SK-N-SH (cell line): ENCODE measurements around the gene PRG2. TPM values are rescaled to one million over a fixed set of nuclear protein-coding genes. Genes with fewer than 3 reads are reported as not detected.
"Not testable (repeated sequence)": the region's sequence is repeated elsewhere in the genome, so short reads cannot be mapped to it uniquely, and the experiment has no call there.

ENCODE experiments used
- CTCF ChIA-PET: fragments of 300-600, 350-600 bp; formaldehyde crosslinking; extraction: SDS; loops from one replicate; lab custom pipeline; 2021; lab: Yijun Ruan, JAX
- POLR2A ChIA-PET: fragments of 350-600 bp; sonication (Branson Sonifier 250); formaldehyde crosslinking; extraction: SDS; loops from one replicate; lab custom pipeline; 2020; ENCODE audit warnings: antibody characterized with exemption, inconsistent platforms; lab: Yijun Ruan, JAX
- DNase-seq: peaks from one replicate; pipeline ENCODE4 v3.0.0; 2012
- H2AFZ ChIP-seq: fragments of 200-600 bp; sonication (generic); 2 replicates; pipeline ENCODE4 v1.8.1; 2016; ENCODE audit warnings: antibody characterized with exemption, mild to moderate bottlenecking, low read depth
- H3F3A ChIP-seq: fragments of 200-600 bp; sonication (generic); replicated peaks from 2 replicates; pipeline ENCODE3; 2016; ENCODE audit warnings: antibody characterized with exemption, mild to moderate bottlenecking; ENCODE audit not compliant: insufficient read depth
- H3K27ac ChIP-seq, 2 experiments: fragments of 200-500 bp in 1 of 2; fragments of 200-600 bp in 1 of 2; sonication (Bioruptor generic) in 1 of 2; sonication (generic), shearing (Covaris generic) in 1 of 2; 2 replicates each; pipeline versions ENCODE4 v1.5.1 to v1.6.1; 2014 to 2016; ENCODE audit warnings: low read depth in 2 of 2, inconsistent platforms in 1 of 2, low read length in 1 of 2, mild to moderate bottlenecking in 1 of 2, mixed read lengths in 1 of 2
- H3K27me3 ChIP-seq: fragments of 200-600 bp; sonication (generic), shearing (Covaris generic); 2 replicates; pipeline ENCODE4 v1.6.1; 2016; ENCODE audit warnings: mixed run types; ENCODE audit not compliant: insufficient read depth
- H3K36me3 ChIP-seq, 2 experiments: fragments of 200-500 bp in 1 of 2; fragments of 200-600 bp in 1 of 2; sonication (Bioruptor generic) in 1 of 2; sonication (generic) in 1 of 2; replicated peaks in 1 of 2; 2 replicates each; pipeline versions ENCODE3 to v1.5.1; 2014 to 2016; ENCODE audit warnings: low read length in 1 of 2, mild to moderate bottlenecking in 1 of 2; ENCODE audit not compliant: insufficient read depth in 2 of 2, control insufficient read depth in 1 of 2
- H3K4me1 ChIP-seq, 2 experiments: fragments of 200-500 bp in 1 of 2; fragments of 200-600 bp in 1 of 2; sonication (Bioruptor generic) in 1 of 2; sonication (generic), shearing (Covaris generic) in 1 of 2; 2 replicates each; pipeline versions ENCODE4 v1.5.1 to v1.6.1; 2014 to 2016; ENCODE audit warnings: low read depth in 1 of 2, low read length in 1 of 2, mixed run types in 1 of 2; ENCODE audit not compliant: insufficient read depth in 2 of 2, control insufficient read depth in 1 of 2
- H3K4me2 ChIP-seq: fragments of 200-600 bp; sonication (generic), shearing (Covaris generic); 2 replicates; pipeline ENCODE4 v1.6.1; 2017; ENCODE audit warnings: mixed run types
- H3K4me3 ChIP-seq, 2 experiments: fragments of 200-500 bp in 1 of 2; fragments of 200-600 bp in 1 of 2; sonication (Bioruptor generic) in 1 of 2; sonication (generic), shearing (Covaris generic) in 1 of 2; 2 replicates each; pipeline versions ENCODE4 v1.5.1 to v1.8.1; 2014 to 2016; ENCODE audit warnings: low read depth in 2 of 2, inconsistent platforms in 1 of 2, low read length in 1 of 2, mild to moderate bottlenecking in 1 of 2, mixed read lengths in 1 of 2, moderate library complexity in 1 of 2
- H3K79me2 ChIP-seq: fragments of 200-600 bp; sonication (generic); 2 replicates; pipeline ENCODE4 v1.8.1; 2017; ENCODE audit warnings: mild to moderate bottlenecking; ENCODE audit not compliant: insufficient read depth
- H3K9ac ChIP-seq: fragments of 200-600 bp; sonication (generic); 2 replicates; pipeline ENCODE4 v1.6.1; 2017; ENCODE audit warnings: mixed run types
- H3K9me2 ChIP-seq: fragments of 200-600 bp; sonication (generic); 2 replicates; pipeline ENCODE4 v1.6.1; 2017; ENCODE audit warnings: mixed run types
- H3K9me3 ChIP-seq: fragments of 200-600 bp; sonication (generic); 2 replicates; pipeline ENCODE4 v1.6.1; 2017; ENCODE audit warnings: mixed run types, mild to moderate bottlenecking, moderate library complexity
- H4K20me1 ChIP-seq: fragments of 200-600 bp; sonication (generic); 2 replicates; pipeline ENCODE4 v1.6.1; 2017; ENCODE audit warnings: mild to moderate bottlenecking, mixed run types; ENCODE audit not compliant: insufficient read depth
- CTCF ChIP-seq: fragments of 200-600 bp; sonication (generic); IDR thresholded peaks from 2 replicates; pipeline ENCODE4 v1.6.1; 2017; ENCODE audit warnings: antibody characterized with exemption, mild to moderate bottlenecking, moderate library complexity
- JUND ChIP-seq: IDR thresholded peaks from 2 replicates; pipeline ENCODE4 v1.4.0; 2012
- MAX ChIP-seq: IDR thresholded peaks from 2 replicates; pipeline ENCODE4 v1.4.0; 2012; ENCODE audit warnings: low read depth
- MEF2A ChIP-seq: IDR thresholded peaks from 2 replicates; pipeline ENCODE4 v1.4.0; 2012; ENCODE audit warnings: low read depth, borderline replicate concordance
- MXI1 ChIP-seq: IDR thresholded peaks from 2 replicates; pipeline ENCODE4 v1.6.1; 2012; ENCODE audit warnings: mild to moderate bottlenecking, low read depth, low read length, improper control_type of control experiment
- PBX3 ChIP-seq: IDR thresholded peaks from 2 replicates; pipeline ENCODE4; 2012
- REST ChIP-seq: IDR thresholded peaks from 2 replicates; pipeline ENCODE4 v1.6.1; 2012; ENCODE audit warnings: mild to moderate bottlenecking, low read depth, low read length, moderate library complexity
- RFX5 ChIP-seq: IDR thresholded peaks from 2 replicates; pipeline ENCODE4 v1.6.1; 2012; ENCODE audit warnings: mild to moderate bottlenecking, improper control_type of control experiment, low read length
- RXRA ChIP-seq: IDR thresholded peaks from 2 replicates; pipeline ENCODE4 v1.4.0; 2012; ENCODE audit warnings: low read depth, mild to moderate bottlenecking, borderline replicate concordance
- TAF1 ChIP-seq: IDR thresholded peaks from 2 replicates; pipeline ENCODE4 v1.6.1; 2012; ENCODE audit warnings: low read depth, mild to moderate bottlenecking, low read length, moderate library complexity, borderline replicate concordance
- TCF12 ChIP-seq: IDR thresholded peaks from 2 replicates; pipeline ENCODE4 v1.4.0; 2012
- USF1 ChIP-seq: IDR thresholded peaks from 2 replicates; pipeline ENCODE4 v1.4.0; 2012; ENCODE audit warnings: low read depth, borderline replicate concordance
- YY1 ChIP-seq: IDR thresholded peaks from 2 replicates; pipeline ENCODE4 v1.4.0; 2012; ENCODE audit warnings: low read depth, mild to moderate bottlenecking
- ZBTB33 ChIP-seq: IDR thresholded peaks from 2 replicates; pipeline ENCODE4 v1.4.0; 2012; ENCODE audit warnings: low read depth, borderline replicate concordance
- WGBS: methylation state at CpG from one replicate; pipeline ENCODE4 v1.1.6; 2017; ENCODE audit warnings: low lambda C conversion rate; 5-methylcytosine and 5-hydroxymethylcytosine counted together
- polyA plus RNA-seq, 3 experiments: library from polyadenylated mRNA; depleted of rRNA; stranded (reverse); fragments of >200 nt; gene quantifications; 2 replicates each; pipeline ENCODE4 v1.2.3, GENCODE V29; 2012

PRG2 gene
- polyA plus RNA-seq, 1 of the 3 experiments (the other 2 are of a cell fraction): not detected

- Histone ChIP-seq H3K27me3 (no peaks in the 10 kb centered on the region), H3K9ac (no peak within 1 kb of the TSS), H3K9me3 (no peaks in the 10 kb centered on the region), H3K9me2 (no peaks in the 10 kb centered on the region)
- 62% methylated on average over 4 of the region's 4 CpGs for WGBS
- no peak for TF ChIP-seq MAX
- no peak for TF ChIP-seq TAF1
- TF ChIP-seq USF1: no peak
- no peak for TF ChIP-seq RFX5
- TF ChIP-seq JUND: no peak
- no peak for TF ChIP-seq PBX3
- no peak for TF ChIP-seq ZBTB33
- no peak for TF ChIP-seq REST
- no peak for TF ChIP-seq MXI1
- no peak for TF ChIP-seq CTCF
- TF ChIP-seq YY1: no peak
- TF ChIP-seq RXRA: no peak
- TF ChIP-seq TCF12: no peak
- no peak for TF ChIP-seq MEF2A
- TF ChIP-seq, all 33 proteins: peak for 0
- Histone ChIP-seq H4K20me1 (no peaks in the 10 kb centered on the region), H3K4me2 (no peak within 1 kb of the TSS), H3K4me1 (peaks cover 7 to 15% of the 10 kb centered on the region in 2 experiments; a peak in 3 of 4 replicates), H3K4me3 (no peak within 1 kb of the TSS), H3K79me2 (peaks cover 28% of the 10 kb centered on the region), H2AFZ (no peak within 1 kb of the TSS), H3K27ac (no peak within 1 kb of the TSS), H3K36me3 (peaks cover 3 to 5% of the 10 kb centered on the region in 2 experiments), H3F3A (no peaks in the 10 kb centered on the region)
- POLR2A ChIA-PET: no interaction called here
- no peak for DNase-seq
- CTCF ChIA-PET: interaction anchor here (0.7 to 1.3 kb wide), 4 partner anchors 10 to 497 kb away, joined by 3 to 5 read pairs (median 4); no protein-coding TSS in a partner anchor
These were observed 52.3 kb downstream of the PRG2 start, which contains the start of gene P2RX3 for GRCh38 chr11:57338142-57338541. Gene P2RX3 (plus strand): TSS chr11:57338352. CDS start chr11:57338551, 199 bp downstream.

- not testable (repeated sequence) for H3K4me2 ChIP-seq
These were observed 53.6 kb downstream of the PRG2 start for GRCh38 chr11:57336856-57337255.

More at GRCh38 chr11:57336856-57337255, 53.6 kb downstream of the PRG2 start:
- DNase-seq, H3K9ac ChIP-seq, H4K20me1 ChIP-seq, H3K9me3 ChIP-seq, H3K4me3 ChIP-seq, H3K9me2 ChIP-seq, H3K27ac ChIP-seq, H3F3A ChIP-seq, H3K27me3 ChIP-seq, H2AFZ ChIP-seq, POLR2A ChIA-PET: not testable (repeated sequence)
- WGBS: 93% methylated on average over 6 of the region's 6 CpGs
- CTCF ChIA-PET: interaction anchor here (0.8 to 1.9 kb wide), 4 partner anchors 9 to 20 kb away, joined by 3 to 6 read pairs (median 4); no protein-coding TSS in a partner anchor
- Histone ChIP-seq H3K4me1 (peaks cover 7 to 15% of the 10 kb centered on the region in 2 experiments; a peak in 3 of 4 replicates), H3K79me2 (peaks cover 39% of the 10 kb centered on the region), H3K36me3 (peaks cover 13 to 16% of the 10 kb centered on the region in 2 experiments)
